ENCODE results near the gene PLA2G6.

GRCh38 chr22:38151126-38151500, 30.5 kb downstream of the PLA2G6 start:
- no peak for TF ChIP-seq CTCF (IDR thresholded peaks at IDR 0.05; ENCODE audit: borderline replicate concordance, extremely low read depth, low read length, poor library complexity, severe bottlenecking)
- TF ChIP-seq EZH2 (IDR thresholded peaks at IDR 0.05; ENCODE audit: borderline replicate concordance, low read depth, low read length, severe bottlenecking) = no peak
